ENCODE measurements around the gene ARFRP1.

GRCh38 chr20:63755933-63756647, 48.3 kb upstream of the ARFRP1 start:
- TF ChIP-seq CTCF (conservative IDR thresholded peaks at IDR 0.05; ENCODE audit: low read depth, low read length) = no peak
- no peak for TF ChIP-seq CEBPB (IDR thresholded peaks at IDR 0.05; ENCODE audit: low read depth, low read length)
- TF ChIP-seq MAZ (IDR thresholded peaks at IDR 0.05; ENCODE audit: borderline replicate concordance, low read depth, low read length) = no peak
- no peak for TF ChIP-seq RCOR1 (IDR thresholded peaks at IDR 0.05; ENCODE audit: insufficient replicate concordance, low read length)
- no peak for TF ChIP-seq RAD21 (IDR thresholded peaks at IDR 0.05; ENCODE audit: low read length)
- no peak for TF ChIP-seq NFE2L2 (IDR thresholded peaks at IDR 0.05; ENCODE audit: low read depth, low read length)
